ENCODE measurements around the gene TEKT5.

The TEKT5 gene

GRCh38 chr16:10617662-10618420 is 76.9 kb downstream of the TEKT5 start:
- Mint-ChIP-seq H3K36me3 (no peaks in the 10 kb centered on the region), H3K27me3 (peaks cover 10% of the 10 kb centered on the region), H3K27ac (no peak overlapping the region), H3K9me3 (ENCODE audit: low read depth) (no peaks in the 10 kb centered on the region), H3K4me1 (ENCODE audit: low read depth) (peaks cover 3% of the 10 kb centered on the region), H3K4me3 (no peak overlapping the region)

GRCh38 chr16:10616756-10617640 is 77.7 kb downstream of the TEKT5 start:
- Mint-ChIP-seq H3K4me3 (no peak overlapping the region), H3K4me1 (ENCODE audit: low read depth) (peaks cover 3% of the 10 kb centered on the region), H3K9me3 (ENCODE audit: low read depth) (no peaks in the 10 kb centered on the region), H3K27me3 (peaks cover 11% of the 10 kb centered on the region), H3K36me3 (no peaks in the 10 kb centered on the region), H3K27ac (no peak overlapping the region)

- no peak overlapping the region for H3K27ac Mint-ChIP-seq
- no peaks in the 10 kb centered on the region for H3K36me3 Mint-ChIP-seq
- peaks cover 11% of the 10 kb centered on the region for H3K27me3 Mint-ChIP-seq
- no peak overlapping the region for H3K4me3 Mint-ChIP-seq
- H3K9me3 Mint-ChIP-seq (ENCODE audit: low read depth) = no peaks in the 10 kb centered on the region
- H3K4me1 Mint-ChIP-seq (ENCODE audit: low read depth) = peaks cover 3% of the 10 kb centered on the region
These were observed 78.3 kb downstream of the TEKT5 start for GRCh38 chr16:10616419-10616755.

- Mint-ChIP-seq H3K4me3 (no peak overlapping the region), H3K27me3 (peaks cover 11% of the 10 kb centered on the region), H3K27ac (no peak overlapping the region), H3K36me3 (no peaks in the 10 kb centered on the region), H3K9me3 (ENCODE audit: low read depth) (no peaks in the 10 kb centered on the region), H3K4me1 (ENCODE audit: low read depth) (peaks cover 2% of the 10 kb centered on the region)
These were observed 80.0 kb downstream of the TEKT5 start for GRCh38 chr16:10614685-10615084.

GRCh38 chr16:10613785-10614485 is 80.8 kb downstream of the TEKT5 start:
- H3K36me3 Mint-ChIP-seq = no peaks in the 10 kb centered on the region
- no peaks in the 10 kb centered on the region for H3K4me1 Mint-ChIP-seq (ENCODE audit: low read depth)
- no peak overlapping the region for H3K27ac Mint-ChIP-seq
- no peaks in the 10 kb centered on the region for H3K9me3 Mint-ChIP-seq (ENCODE audit: low read depth)
- H3K27me3 Mint-ChIP-seq = peaks cover 11% of the 10 kb centered on the region
- no peak overlapping the region for H3K4me3 Mint-ChIP-seq

- no peaks in the 10 kb centered on the region for H3K36me3 Mint-ChIP-seq
- H3K4me1 Mint-ChIP-seq (ENCODE audit: low read depth) = no peaks in the 10 kb centered on the region
- H3K27ac Mint-ChIP-seq = no peak overlapping the region
- peaks cover 5% of the 10 kb centered on the region for H3K27me3 Mint-ChIP-seq
- H3K4me3 Mint-ChIP-seq = no peak overlapping the region
- H3K9me3 Mint-ChIP-seq (ENCODE audit: low read depth) = no peaks in the 10 kb centered on the region
These were observed 82.0 kb downstream of the TEKT5 start for GRCh38 chr16:10612649-10613179.

- H3K36me3 Mint-ChIP-seq = no peaks in the 10 kb centered on the region
- no peak overlapping the region for H3K27ac Mint-ChIP-seq
- no peak overlapping the region for H3K4me3 Mint-ChIP-seq
- no peaks in the 10 kb centered on the region for H3K4me1 Mint-ChIP-seq (ENCODE audit: low read depth)
- H3K27me3 Mint-ChIP-seq = peaks cover 5% of the 10 kb centered on the region
- H3K9me3 Mint-ChIP-seq (ENCODE audit: low read depth) = no peaks in the 10 kb centered on the region
These were observed 82.8 kb downstream of the TEKT5 start for GRCh38 chr16:10611825-10612342.

- no peaks in the 10 kb centered on the region for H3K4me1 Mint-ChIP-seq (ENCODE audit: low read depth)
- H3K27me3 Mint-ChIP-seq = peaks cover 6% of the 10 kb centered on the region
- H3K36me3 Mint-ChIP-seq = no peaks in the 10 kb centered on the region
- H3K9me3 Mint-ChIP-seq (ENCODE audit: low read depth) = no peaks in the 10 kb centered on the region
- no peak overlapping the region for H3K27ac Mint-ChIP-seq
- no peak overlapping the region for H3K4me3 Mint-ChIP-seq
These were observed 84.1 kb downstream of the TEKT5 start for GRCh38 chr16:10610499-10611184.

- H3K4me3 Mint-ChIP-seq = no peak overlapping the region
- H3K9me3 Mint-ChIP-seq (ENCODE audit: low read depth) = no peaks in the 10 kb centered on the region
- H3K36me3 Mint-ChIP-seq = no peaks in the 10 kb centered on the region
- no peak overlapping the region for H3K27ac Mint-ChIP-seq
- peaks cover 6% of the 10 kb centered on the region for H3K27me3 Mint-ChIP-seq
- no peaks in the 10 kb centered on the region for H3K4me1 Mint-ChIP-seq (ENCODE audit: low read depth)
These were observed 85.3 kb downstream of the TEKT5 start for GRCh38 chr16:10609402-10609774.

GRCh38 chr16:10608687-10609401 is 85.9 kb downstream of the TEKT5 start:
- Mint-ChIP-seq H3K4me3 (no peak overlapping the region), H3K9me3 (ENCODE audit: low read depth) (no peaks in the 10 kb centered on the region), H3K27ac (no peak overlapping the region), H3K4me1 (ENCODE audit: low read depth) (no peaks in the 10 kb centered on the region), H3K36me3 (no peaks in the 10 kb centered on the region), H3K27me3 (peaks cover 6% of the 10 kb centered on the region)

GRCh38 chr16:10607157-10607556 is 87.6 kb downstream of the TEKT5 start:
- no peak overlapping the region for H3K27ac Mint-ChIP-seq

GRCh38 chr16:10606607-10607006 is 88.1 kb downstream of the TEKT5 start:
- Mint-ChIP-seq H3K4me3 (no peak overlapping the region), H3K27ac (no peak overlapping the region), H3K36me3 (no peaks in the 10 kb centered on the region), H3K27me3 (peaks cover 3% of the 10 kb centered on the region), H3K9me3 (ENCODE audit: low read depth) (no peaks in the 10 kb centered on the region), H3K4me1 (ENCODE audit: low read depth) (no peaks in the 10 kb centered on the region)

More at GRCh38 chr16:10607157-10607556, 87.6 kb downstream of the TEKT5 start:
- Mint-ChIP-seq H3K4me3 (no peak overlapping the region), H3K36me3 (no peaks in the 10 kb centered on the region), H3K9me3 (ENCODE audit: low read depth) (no peaks in the 10 kb centered on the region), H3K27me3 (peaks cover 3% of the 10 kb centered on the region), H3K4me1 (ENCODE audit: low read depth) (no peaks in the 10 kb centered on the region)

GRCh38 chr16:10605636-10606035 is 89.1 kb downstream of the TEKT5 start:
- Mint-ChIP-seq H3K36me3 (no peaks in the 10 kb centered on the region), H3K27me3 (peaks cover 3% of the 10 kb centered on the region), H3K9me3 (ENCODE audit: low read depth) (no peaks in the 10 kb centered on the region)

More at GRCh38 chr16:10605636-10606035, 89.1 kb downstream of the TEKT5 start:
- Mint-ChIP-seq H3K27ac (no peak overlapping the region), H3K4me1 (ENCODE audit: low read depth) (no peaks in the 10 kb centered on the region), H3K4me3 (no peak overlapping the region)
